HG03139 (cell line): ENCODE results near the gene GAGE12G.
"Not testable (repeated sequence)": the region's sequence is repeated elsewhere in the genome, so short reads cannot be mapped to it uniquely, and the experiment has no call there.

Experiments
- ATAC-seq: cut with Tn5 transposase; IDR thresholded peaks from one replicate; pipeline ENCODE4 v1.9.1; 2021; ENCODE audit not compliant: unreplicated experiment

Gene GAGE12G, protein sequence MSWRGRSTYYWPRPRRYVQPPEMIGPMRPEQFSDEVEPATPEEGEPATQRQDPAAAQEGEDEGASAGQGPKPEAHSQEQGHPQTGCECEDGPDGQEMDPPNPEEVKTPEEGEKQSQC

DNA sequence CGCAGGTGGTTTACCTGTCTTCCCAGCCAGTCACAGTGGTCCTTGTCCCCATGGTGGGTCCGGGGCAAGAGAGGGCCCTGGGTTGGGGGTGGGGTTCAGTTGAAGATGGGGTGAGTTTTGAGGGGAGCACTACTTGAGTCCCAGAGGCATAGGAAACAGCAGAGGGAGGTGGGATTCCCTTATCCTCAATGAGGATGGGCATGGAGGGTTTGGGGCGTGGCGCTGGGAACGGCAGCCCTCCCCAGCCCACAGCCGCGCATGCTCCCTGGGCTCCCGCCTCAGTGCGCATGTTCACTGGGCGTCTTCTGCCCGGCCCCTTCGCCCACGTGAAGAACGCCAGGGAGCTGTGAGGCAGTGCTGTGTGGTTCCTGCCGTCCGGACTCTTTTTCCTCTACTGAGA, at the start of gene GAGE12G:
Gene GAGE12G, plus strand, starts transcription at position 301 of the 400 bp plus-strand sequence. CDS start 1,155 bp downstream, outside the sequence.
- not testable (repeated sequence) for ATAC-seq

DNA sequence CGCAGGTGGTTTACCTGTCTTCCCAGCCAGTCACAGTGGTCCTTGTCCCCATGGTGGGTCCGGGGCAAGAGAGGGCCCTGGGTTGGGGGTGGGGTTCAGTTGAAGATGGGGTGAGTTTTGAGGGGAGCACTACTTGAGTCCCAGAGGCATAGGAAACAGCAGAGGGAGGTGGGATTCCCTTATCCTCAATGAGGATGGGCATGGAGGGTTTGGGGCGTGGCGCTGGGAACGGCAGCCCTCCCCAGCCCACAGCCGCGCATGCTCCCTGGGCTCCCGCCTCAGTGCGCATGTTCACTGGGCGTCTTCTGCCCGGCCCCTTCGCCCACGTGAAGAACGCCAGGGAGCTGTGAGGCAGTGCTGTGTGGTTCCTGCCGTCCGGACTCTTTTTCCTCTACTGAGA, 38.3 kb upstream of the GAGE12G start, which contains the start of gene GAGE12C:
Gene GAGE12C, plus strand, starts transcription at position 301 of the 400 bp plus-strand sequence. CDS start 1,155 bp downstream, outside the sequence.
- ATAC-seq: not testable (repeated sequence)

GRCh38 chrX:49541433-49541832, 28.8 kb upstream of the GAGE12G start, which contains the start of gene GAGE12D:
TSS of gene GAGE12D (plus strand) at chrX:49541733. CDS start at chrX:49542888, 1,155 bp downstream.
- not testable (repeated sequence) for ATAC-seq

- ATAC-seq: not testable (repeated sequence)
Measured at GRCh38 chrX:49550989-49551388, 19.2 kb upstream of the GAGE12G start, which contains the start of gene GAGE12E. TSS of gene GAGE12E (plus strand) at chrX:49551289. CDS start at chrX:49552444, 1,155 bp downstream.

DNA sequence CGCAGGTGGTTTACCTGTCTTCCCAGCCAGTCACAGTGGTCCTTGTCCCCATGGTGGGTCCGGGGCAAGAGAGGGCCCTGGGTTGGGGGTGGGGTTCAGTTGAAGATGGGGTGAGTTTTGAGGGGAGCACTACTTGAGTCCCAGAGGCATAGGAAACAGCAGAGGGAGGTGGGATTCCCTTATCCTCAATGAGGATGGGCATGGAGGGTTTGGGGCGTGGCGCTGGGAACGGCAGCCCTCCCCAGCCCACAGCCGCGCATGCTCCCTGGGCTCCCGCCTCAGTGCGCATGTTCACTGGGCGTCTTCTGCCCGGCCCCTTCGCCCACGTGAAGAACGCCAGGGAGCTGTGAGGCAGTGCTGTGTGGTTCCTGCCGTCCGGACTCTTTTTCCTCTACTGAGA, 9.7 kb upstream of the GAGE12G start, which contains the start of gene GAGE12F:
Gene GAGE12F, plus strand, starts transcription at position 301 of the 400 bp plus-strand sequence. CDS start 1,155 bp downstream, outside the sequence.
- ATAC-seq: not testable (repeated sequence)

DNA sequence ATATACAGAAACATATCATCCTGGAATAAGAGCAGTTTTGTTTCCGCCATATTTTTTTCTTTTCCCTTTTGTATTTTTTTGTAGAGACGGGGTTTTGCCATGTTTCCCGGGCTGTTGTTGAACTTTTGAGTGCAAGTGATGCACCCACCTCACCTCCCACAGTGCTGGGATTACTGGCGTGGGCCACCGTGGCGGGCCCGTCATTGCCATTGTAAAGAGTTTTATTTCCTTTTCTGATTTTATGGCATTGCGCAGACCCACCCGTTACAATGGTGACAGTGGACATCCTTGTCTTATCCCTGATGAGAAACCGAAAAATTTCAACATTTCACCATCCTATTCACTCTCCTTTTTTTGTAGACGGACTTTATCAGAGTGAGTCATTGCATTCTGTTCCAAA, 1.5 kb upstream of the GAGE12G start:
- ATAC-seq: not testable (repeated sequence)

DNA sequence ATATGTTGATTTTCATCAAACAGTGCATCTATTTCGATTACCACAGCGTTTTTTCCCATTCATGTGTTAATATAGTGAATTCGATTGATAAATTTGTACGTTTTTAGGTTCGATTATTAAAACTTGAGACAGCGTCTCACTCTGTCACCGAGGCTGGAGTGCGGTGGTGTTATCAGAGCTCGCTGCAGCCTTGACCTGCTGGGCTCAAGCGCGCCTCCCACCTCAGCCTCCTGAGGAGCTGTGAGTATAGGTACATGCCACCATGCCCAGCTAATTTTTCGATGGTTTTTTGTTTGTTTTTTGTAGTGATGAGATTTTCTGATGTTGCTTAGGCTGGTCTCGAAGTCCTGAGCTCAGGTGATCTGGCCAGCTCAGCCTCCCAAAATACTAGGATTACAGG, 1.0 kb upstream of the GAGE12G start:
- ATAC-seq: not testable (repeated sequence)

- ATAC-seq: not testable (repeated sequence)
Measured at GRCh38 chrX:49579649-49580048, 9.4 kb downstream of the GAGE12G start, which contains the start of gene GAGE12H. TSS of gene GAGE12H (plus strand) at chrX:49579949. CDS start at chrX:49581104, 1,155 bp downstream.

DNA sequence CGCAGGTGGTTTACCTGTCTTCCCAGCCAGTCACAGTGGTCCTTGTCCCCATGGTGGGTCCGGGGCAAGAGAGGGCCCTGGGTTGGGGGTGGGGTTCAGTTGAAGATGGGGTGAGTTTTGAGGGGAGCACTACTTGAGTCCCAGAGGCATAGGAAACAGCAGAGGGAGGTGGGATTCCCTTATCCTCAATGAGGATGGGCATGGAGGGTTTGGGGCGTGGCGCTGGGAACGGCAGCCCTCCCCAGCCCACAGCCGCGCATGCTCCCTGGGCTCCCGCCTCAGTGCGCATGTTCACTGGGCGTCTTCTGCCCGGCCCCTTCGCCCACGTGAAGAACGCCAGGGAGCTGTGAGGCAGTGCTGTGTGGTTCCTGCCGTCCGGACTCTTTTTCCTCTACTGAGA, 19.0 kb downstream of the GAGE12G start, which contains the start of gene GAGE2A:
Gene GAGE2A, plus strand, starts transcription at position 301 of the 400 bp plus-strand sequence. CDS start 1,155 bp downstream, outside the sequence.
- not testable (repeated sequence) for ATAC-seq

DNA sequence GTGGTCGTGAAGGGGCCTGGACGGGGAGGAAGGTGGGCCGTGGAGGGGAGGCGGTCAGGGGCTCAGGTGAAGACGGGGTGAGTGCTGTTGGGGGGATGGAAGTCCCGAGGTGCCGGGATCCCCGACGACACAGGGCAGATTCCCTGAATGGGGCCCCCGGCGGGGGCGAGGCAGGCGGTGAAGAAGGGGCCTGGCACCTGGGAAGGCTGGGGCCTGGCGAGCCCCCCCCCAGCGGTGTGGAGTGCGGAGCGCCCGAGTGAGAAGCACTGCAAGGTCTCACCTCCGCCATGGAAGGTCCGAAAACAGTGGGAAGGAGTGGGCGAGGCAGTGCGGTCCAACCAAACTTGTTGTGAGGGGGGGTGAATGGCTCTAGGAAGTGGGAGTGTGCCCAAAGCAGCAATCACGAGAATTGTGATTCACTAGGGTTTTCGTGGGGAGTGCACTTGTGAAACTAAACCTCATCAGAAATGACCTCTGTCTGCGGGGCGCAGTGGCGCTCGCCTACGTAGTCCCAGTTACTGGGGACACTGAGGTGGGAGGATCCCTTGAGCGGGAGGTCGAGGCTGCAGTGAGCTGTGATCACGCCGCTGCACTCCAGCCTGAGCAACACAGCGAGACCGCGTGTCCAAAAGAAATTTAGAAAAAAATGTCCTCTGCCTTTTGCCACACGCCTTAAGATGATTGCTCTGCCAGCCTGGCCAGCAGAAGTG, 19.7 kb downstream of the GAGE12G start:
- not testable (repeated sequence) for ATAC-seq

- not testable (repeated sequence) for ATAC-seq
Measured at GRCh38 chrX:49590488-49590887, 20.3 kb downstream of the GAGE12G start.

DNA sequence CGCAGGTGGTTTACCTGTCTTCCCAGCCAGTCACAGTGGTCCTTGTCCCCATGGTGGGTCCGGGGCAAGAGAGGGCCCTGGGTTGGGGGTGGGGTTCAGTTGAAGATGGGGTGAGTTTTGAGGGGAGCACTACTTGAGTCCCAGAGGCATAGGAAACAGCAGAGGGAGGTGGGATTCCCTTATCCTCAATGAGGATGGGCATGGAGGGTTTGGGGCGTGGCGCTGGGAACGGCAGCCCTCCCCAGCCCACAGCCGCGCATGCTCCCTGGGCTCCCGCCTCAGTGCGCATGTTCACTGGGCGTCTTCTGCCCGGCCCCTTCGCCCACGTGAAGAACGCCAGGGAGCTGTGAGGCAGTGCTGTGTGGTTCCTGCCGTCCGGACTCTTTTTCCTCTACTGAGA, 28.5 kb downstream of the GAGE12G start, which contains the start of gene GAGE1:
Gene GAGE1, plus strand, starts transcription at position 301 of the 400 bp plus-strand sequence. CDS start 1,155 bp downstream, outside the sequence.
- ATAC-seq: not testable (repeated sequence)

GRCh38 chrX:49610718-49611310, 40.6 kb downstream of the GAGE12G start:
- ATAC-seq: no peak

DNA sequence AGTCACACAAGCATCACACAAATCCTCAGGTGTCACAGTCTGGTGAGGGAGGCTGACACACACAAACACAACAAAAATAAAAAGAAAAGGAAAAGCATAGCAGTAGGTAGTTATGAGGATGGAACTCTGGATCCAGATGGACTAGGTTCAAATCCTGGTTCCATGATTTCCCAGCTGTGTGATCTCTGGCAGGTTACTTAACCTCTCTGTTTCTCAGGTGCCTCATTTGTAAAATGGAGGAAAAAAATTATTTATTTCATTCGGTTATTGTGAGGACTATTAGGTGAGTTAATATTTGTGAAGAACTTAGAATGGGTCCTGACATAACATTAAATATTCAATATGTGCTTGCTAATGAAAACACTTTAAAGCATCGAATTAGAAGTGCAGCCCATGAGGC, 48.4 kb downstream of the GAGE12G start:
- no peak for ATAC-seq
